NCI-H2171 (cell line): ENCODE data around the gene FOXI2.

Source experiments
- DNase-seq: peaks from one replicate; lab custom pipeline; 2025; lab: John Stamatoyannopoulos, UW

The FOXI2 gene

DNA sequence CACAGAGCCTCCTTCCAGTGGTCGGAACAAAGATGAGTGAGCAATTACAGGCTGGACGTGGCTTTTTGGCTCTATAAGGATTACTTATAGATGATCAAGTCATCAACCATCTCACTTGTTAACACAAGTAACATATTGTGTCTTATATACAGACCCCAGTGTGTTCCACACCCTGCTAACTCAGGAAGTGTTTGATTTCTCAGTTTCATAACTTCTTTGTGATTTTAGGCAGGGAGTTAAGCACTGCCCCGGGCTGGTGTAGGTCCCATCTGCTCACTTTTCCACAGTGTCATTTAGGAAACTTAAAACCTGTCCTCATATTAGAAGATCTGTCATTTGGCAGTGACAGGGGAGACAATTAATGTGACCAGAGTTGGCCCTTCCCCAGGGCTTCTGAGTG lies 6.2 kb downstream of the FOXI2 start:
- no peak for DNase-seq

DNA sequence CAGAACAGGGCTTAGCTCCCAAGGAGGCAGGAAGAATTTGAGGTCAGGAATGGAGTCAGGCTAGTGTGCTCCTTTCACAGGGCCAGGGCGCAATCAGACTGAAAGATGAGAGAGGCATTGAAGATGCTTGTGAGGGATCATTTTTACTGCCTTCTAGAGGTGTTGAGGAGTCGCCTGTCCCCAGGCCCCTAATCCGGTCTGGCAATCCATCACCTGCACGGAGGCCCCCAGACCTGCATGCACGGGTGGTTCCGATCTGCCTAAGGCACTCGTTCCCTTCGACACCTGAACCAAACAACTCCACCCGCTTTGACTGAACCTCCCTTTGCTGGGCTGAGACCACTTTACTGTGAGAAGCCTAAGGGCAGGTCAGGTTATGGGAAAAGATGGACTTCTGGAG lies 8.0 kb downstream of the FOXI2 start:
- DNase-seq, result no peak

DNA sequence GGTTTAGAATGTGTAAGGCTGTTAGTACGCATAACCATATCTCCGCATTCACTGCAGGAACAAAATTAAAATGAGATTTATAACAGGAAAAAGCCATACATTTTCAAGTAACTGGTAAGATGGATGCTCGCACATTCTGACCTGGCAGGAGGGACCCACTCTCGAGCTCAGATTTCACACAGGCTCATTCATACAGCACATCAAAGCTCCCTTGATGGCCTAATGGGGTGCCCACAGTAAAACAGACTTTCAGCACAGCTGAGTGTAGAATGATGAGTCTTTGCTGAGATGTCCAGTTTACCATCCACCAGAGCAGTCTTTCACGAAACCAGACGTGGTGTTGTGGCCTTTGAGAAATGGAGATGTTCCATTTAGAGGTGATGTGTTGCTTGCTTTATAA lies 8.9 kb downstream of the FOXI2 start:
- no peak for DNase-seq

DNA sequence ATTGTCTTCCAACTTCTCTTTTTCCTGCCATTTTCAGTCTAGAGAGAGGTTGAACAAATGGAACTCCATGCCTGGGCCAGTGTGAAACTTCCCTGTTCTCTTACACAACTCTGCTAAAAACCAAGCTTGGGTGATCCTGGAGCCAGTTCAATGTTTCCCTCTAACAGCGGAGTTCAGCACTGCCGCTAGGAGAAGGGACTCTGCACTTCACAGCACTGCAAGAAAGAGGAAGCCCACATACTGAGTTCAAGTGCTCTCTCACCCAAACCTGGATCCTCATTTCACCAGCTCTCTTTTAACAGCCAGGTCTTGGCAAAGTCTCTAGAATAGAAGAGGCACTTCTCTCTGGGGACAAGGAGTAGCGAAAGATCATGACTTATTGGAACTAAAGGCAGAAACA lies 18.8 kb downstream of the FOXI2 start:
- DNase-seq, result no peak

DNA sequence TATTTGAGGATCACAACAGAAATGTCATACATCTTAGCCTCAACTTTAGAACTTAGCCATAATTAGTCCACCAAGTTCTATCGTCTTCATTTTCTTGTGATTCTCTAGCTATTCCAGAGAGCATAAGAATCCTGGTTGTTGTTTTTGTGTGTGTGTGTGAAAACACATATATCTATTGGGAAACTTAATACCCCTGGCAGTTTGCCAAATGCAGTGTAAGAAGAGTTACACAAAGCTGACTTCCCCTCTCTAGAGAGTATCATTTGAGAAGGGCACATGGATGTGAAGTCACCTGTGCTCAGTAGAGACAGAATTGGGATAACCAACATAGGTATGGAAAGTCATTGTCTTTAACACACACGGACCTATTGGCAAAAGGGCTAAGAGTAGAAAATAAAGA lies 19.3 kb downstream of the FOXI2 start:
- peak; percentile 62 for DNase-seq

DNA sequence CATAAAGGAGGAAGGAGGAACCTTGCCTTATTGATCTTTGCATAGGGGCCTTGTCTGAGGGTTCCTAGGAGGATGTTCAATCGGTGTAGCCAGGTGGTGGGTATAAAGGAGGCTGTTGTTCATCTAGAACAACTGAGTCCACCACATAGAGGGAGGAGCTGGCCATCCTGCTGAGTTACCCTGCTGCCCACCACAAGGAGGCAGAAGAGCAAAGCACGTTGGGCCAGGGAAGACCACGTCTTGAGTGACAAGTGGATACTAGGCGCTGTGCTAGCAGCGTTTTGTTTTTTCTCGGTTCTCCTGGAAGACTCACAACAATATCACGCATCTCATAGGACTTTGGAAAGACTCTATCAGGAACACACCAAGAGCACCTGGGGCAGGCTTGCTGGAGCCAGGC lies 20.0 kb downstream of the FOXI2 start:
- DNase-seq, result no peak

DNA sequence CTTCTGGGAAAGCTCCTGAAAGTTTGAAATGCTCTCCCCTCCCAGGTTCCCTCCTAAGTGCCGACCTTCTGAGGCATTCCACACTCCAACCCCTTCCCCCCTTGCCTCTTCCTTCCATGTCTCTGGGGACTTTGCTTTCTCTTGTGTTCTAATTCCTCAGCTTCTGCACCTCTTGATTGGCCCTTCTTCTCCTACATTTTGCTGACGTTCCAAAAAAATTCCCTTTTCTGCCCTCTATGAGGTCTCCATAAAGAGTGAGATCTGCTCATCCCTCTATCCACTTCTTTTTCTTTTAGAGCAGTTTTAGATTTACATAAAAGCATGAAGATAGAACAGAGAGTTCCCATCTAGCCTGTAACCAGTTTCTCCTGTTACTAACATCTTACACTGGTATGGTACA lies 22.3 kb downstream of the FOXI2 start:
- no peak for DNase-seq

DNA sequence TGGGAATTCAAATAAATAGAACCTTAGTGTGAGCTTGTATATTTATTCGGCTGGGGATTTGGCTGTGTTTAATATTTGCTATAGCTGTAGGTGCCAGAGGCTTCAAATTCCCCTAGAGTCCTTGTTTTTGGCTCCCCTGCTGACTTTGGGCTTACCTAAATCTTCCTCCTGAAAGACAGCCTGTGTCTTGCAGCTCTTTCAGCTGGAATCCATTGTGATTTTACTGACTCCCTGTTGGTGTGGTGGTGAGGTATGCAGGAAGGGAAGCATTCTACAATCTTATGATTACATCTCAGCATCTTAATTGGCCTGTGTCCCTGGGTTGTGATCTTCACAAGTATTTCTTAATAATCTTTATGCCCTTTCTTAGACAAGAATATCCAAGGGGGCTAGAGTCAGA lies 25.9 kb downstream of the FOXI2 start:
- no peak for DNase-seq

DNA sequence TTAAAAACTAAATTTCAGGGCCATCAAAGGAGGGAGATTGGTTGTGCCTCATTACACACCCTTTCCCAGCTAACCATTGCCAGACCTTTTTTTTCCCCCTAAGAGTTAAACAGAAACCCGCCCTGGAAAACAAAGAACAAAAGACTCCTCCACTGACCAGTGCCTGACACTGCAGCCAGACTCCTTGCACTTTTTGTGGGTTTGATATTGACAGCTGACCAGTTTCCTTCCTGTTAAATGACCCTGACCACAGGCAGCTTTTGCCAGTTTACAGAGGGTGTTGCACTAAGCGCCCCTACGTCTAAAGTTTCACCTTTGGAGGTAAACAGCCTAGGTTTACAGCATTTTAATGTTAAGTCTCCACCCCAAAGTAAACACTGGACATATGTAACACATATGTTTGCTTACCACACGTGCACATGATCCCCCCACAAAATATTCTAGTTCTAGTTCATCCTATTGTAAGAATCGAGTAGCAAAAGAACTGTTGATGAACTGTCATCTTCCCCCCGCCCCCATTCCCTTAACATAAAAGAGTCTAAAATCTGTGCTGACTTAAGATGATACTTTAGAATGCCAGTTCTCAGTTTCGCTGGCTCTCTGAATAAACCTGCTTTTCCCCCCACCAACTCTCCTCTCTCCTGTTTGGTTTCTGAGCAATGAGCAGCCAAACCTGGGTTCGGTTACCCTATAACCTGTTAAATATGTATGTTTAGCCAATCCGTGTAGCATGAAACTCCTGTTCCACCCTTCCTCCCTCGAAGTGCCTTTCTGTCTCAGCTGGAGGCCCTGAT lies 38.0 kb downstream of the FOXI2 start:
- DNase-seq, result no peak

DNA sequence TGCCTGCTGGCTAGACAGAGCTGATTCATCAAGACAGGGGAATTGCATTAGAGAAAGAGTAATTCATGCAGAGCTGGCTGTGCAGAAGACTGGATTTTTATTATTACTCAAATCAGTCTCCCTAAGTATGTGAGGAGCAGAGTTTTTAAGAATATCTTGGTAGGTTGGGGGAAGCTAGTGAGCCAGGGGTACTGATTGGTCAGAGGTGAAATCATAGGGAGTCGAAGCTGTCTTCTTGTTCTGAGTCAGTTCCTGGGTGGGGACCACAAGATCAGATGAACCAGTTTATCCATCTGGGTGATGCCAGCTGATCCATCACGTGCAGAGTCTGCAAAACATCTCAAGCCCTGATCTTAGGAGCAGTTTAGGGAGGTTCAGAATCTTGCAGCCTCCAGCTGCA lies 39.8 kb downstream of the FOXI2 start:
- no peak for DNase-seq

DNA sequence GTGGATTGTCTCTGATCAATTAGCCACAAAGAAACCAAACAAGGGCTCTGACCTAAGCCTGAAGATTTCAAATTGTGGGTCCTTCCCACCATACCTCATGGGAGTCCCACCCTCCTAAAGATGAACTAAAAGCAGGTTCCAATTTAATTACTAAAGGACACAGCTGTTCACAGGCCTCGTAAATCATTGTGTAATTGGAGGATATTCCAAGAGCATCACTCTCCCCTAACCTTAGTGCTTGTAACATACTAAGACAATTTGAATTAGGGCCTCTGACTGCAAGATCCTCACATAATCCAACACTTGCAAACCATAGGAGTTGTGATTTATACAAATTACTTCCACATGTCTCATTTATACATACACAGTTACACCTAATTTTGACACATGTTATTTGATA lies 44.4 kb downstream of the FOXI2 start:
- no peak for DNase-seq

DNA sequence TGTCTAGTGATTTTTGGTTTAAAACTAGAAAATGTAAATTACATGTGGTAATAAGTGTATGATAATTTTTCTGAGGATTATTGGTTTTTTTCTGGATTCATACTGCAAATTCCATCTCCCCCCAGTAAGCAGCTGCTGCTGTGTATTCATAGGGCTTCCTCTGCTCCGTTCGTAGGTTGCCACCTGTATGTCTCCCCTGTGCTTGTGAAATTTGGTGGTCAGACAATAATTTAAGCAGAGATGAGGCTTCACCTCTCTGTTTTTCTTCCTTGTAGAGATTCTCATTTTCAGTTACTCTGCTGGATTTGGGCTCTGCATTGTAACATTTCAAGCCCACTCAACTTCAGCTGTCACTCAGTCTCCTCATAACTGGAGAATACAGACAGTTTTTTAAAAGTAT lies 50.9 kb downstream of the FOXI2 start:
- no peak for DNase-seq

DNA sequence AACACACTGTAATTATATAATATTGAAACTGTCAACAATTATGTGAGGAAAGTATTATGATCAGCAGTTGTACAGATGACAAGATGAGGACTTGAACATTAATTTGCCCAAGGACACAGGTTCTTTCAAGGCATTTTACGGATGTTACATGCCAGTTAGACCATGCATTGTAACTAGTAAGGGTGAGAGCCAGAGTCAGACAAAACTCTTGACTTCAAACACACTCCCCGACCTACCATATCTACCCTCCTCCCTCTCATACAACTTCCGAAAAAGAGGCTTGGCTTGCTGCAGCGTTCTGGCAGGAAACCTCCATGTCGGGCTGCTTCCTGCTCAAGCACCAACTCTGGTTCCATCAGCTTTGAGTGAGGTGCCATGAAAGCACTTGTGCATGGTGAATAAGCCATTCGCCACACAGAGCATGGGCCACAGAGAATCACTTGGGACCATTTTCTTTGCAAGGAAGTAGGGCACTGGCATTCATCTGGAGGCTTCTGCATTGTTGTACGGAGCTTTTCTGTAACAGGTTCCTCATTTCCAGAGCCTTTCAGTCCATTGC lies 53.2 kb downstream of the FOXI2 start:
- no peak for DNase-seq
